GM12878 (cell line): ENCODE measurements around the gene EML3. TPM values are rescaled to one million over a fixed set of nuclear protein-coding genes. Genes with fewer than 3 reads are reported as not detected.
A peak's percentile ranks its signal among the peaks of the same experiment; 100 is the strongest.

Experiments used
- ATAC-seq: fragments of 200-7000 bp; cut with Tn5 transposase; 3 replicates; pipeline ENCODE4 v1.9.1; 2020; ENCODE audit warnings: mild to moderate bottlenecking, moderate library complexity
- BruUV-seq: library from RNA; stranded (reverse); fragments of 400-500 nt; replicated peaks from 2 replicates; lab custom pipeline; 2021; lab: Mats Ljungman, UMichigan
- CTCF ChIA-PET: fragments of 300-600 bp; sonication (Branson Sonifier 250); formaldehyde crosslinking; extraction: SDS; loops from one replicate; lab custom pipeline; 2021; ENCODE audit warnings: inconsistent platforms; lab: Yijun Ruan, JAX
- POLR2A ChIA-PET: fragments of 350-600 bp; formaldehyde crosslinking; extraction: SDS; loops from one replicate; lab custom pipeline; 2021; ENCODE audit warnings: inconsistent platforms; lab: Charles Lee
- RAD21 ChIA-PET: fragments of 300-600 bp; sonication (Branson Sonifier 250); formaldehyde crosslinking; loops from one replicate; lab custom pipeline; 2023; ENCODE audit warnings: antibody characterized with exemption; ENCODE audit not compliant: unreplicated experiment; lab: Charles Lee
- SMC1A ChIA-PET: fragments of 300-600 bp; sonication (Branson Sonifier 250); formaldehyde crosslinking; loops from one replicate; lab custom pipeline; 2023; ENCODE audit not compliant: unreplicated experiment, uncharacterized antibody; lab: Charles Lee
- DNase-seq: peaks from one replicate; pipeline ENCODE4 v3.0.0-alpha.2; 2011; ENCODE audit warnings: low read depth, low spot score
- FAIRE-seq: peaks from 3 replicates; lab custom pipeline; 2011; peaks lifted over from hg19 to GRCh38; lab: Jason Lieb, UNC
- H2AFZ ChIP-seq: 2 replicates; pipeline ENCODE4 v1.6.0; 2011; ENCODE audit warnings: low read depth, low read length, control low read depth; ENCODE audit not compliant: control insufficient read depth
- H3K27ac ChIP-seq: 2 replicates; pipeline ENCODE4 v1.5.1; 2011; ENCODE audit warnings: control low read depth; ENCODE audit not compliant: control insufficient read depth, insufficient read depth
- H3K27me3 ChIP-seq, 2 experiments: replicated peaks in 1 of 2; 2 replicates each; pipeline versions ENCODE4 v1.6.0 to v1.6.1; 2011; ENCODE audit warnings: low read length in 1 of 2; ENCODE audit not compliant: control insufficient read depth in 2 of 2, insufficient read depth in 2 of 2
- H3K36me3 ChIP-seq, 2 experiments: 2 replicates each; pipeline ENCODE4 v1.5.1; 2011; ENCODE audit warnings: low read length in 1 of 2; ENCODE audit not compliant: control insufficient read depth in 2 of 2, insufficient read depth in 2 of 2
- H3K4me1 ChIP-seq: 2 replicates; pipeline ENCODE4 v1.6.1; 2011; ENCODE audit warnings: mild to moderate bottlenecking, low read length, moderate library complexity, mixed read lengths; ENCODE audit not compliant: control insufficient read depth, insufficient read depth
- H3K4me2 ChIP-seq: 2 replicates; pipeline ENCODE4 v1.6.0; 2011; ENCODE audit warnings: control low read depth; ENCODE audit not compliant: control insufficient read depth, insufficient read depth
- H3K4me3 ChIP-seq: fragments of 200-600 bp; sonication (generic); 2 replicates; pipeline ENCODE4 v1.5.1; 2016
- H3K79me2 ChIP-seq: 2 replicates; pipeline ENCODE4 v1.6.0; 2011; ENCODE audit warnings: low read length; ENCODE audit not compliant: control insufficient read depth, insufficient read depth
- H3K9ac ChIP-seq: 2 replicates; pipeline ENCODE4 v1.8.0; 2011; ENCODE audit warnings: low read length, control low read depth, mixed read lengths; ENCODE audit not compliant: control insufficient read depth, insufficient read depth
- H3K9me3 ChIP-seq: replicated peaks from 3 replicates; pipeline ENCODE4 v1.5.1; 2011; ENCODE audit warnings: mild to moderate bottlenecking, low read length; ENCODE audit not compliant: control insufficient read depth, insufficient read depth
- H4K20me1 ChIP-seq: 2 replicates; pipeline ENCODE4 v1.6.0; 2011; ENCODE audit not compliant: control insufficient read depth, insufficient read depth
- ATF7 ChIP-seq: fragments of 450-650 bp; IDR thresholded peaks from 2 replicates; pipeline ENCODE4 v1.6.1; 2016; ENCODE audit warnings: low read depth, mild to moderate bottlenecking
- BACH1 ChIP-seq: fragments of 450-650 bp; IDR thresholded peaks from 2 replicates; pipeline ENCODE4 v1.6.1; 2017; ENCODE audit warnings: mild to moderate bottlenecking, borderline replicate concordance
- CHD1 ChIP-seq: IDR thresholded peaks from 2 replicates; pipeline ENCODE4 v1.6.1; 2012; ENCODE audit warnings: low read depth, low read length, improper control_type of control experiment
- DPF2 ChIP-seq: fragments of 450-650 bp; IDR thresholded peaks from 2 replicates; pipeline ENCODE4 v1.6.1; 2017; ENCODE audit warnings: mild to moderate bottlenecking
- EED ChIP-seq: sonication (generic); IDR thresholded peaks from 2 replicates; pipeline ENCODE4 v1.6.1; 2016; ENCODE audit warnings: antibody characterized with exemption, low read depth
- ETV6 ChIP-seq, 2 experiments: fragments of 450-650 bp in 1 of 2; IDR thresholded peaks in 1 of 2; conservative IDR thresholded peaks in 1 of 2; 2 replicates each; pipeline ENCODE4 v1.6.1; 2014; ENCODE audit warnings: antibody characterized with exemption in 1 of 2, borderline replicate concordance in 1 of 2, low read depth in 1 of 2, mild to moderate bottlenecking in 1 of 2, moderate library complexity in 1 of 2
- IKZF1 ChIP-seq: fragments of 450-650 bp; conservative IDR thresholded peaks from 2 replicates; pipeline ENCODE4 v1.6.1; 2017; ENCODE audit warnings: antibody characterized with exemption, mild to moderate bottlenecking
- IKZF2 ChIP-seq, 2 experiments: fragments of 450-650 bp; IDR thresholded peaks; 2 replicates each; pipeline ENCODE4 v1.6.1; 2017; ENCODE audit warnings: mild to moderate bottlenecking in 2 of 2, moderate library complexity in 2 of 2
- IRF4 ChIP-seq: IDR thresholded peaks from 2 replicates; pipeline ENCODE4 v1.6.1; 2011; ENCODE audit warnings: low read depth, low read length
- MEF2B ChIP-seq: fragments of 450-650 bp; IDR thresholded peaks from 2 replicates; pipeline ENCODE4 v1.6.1; 2018; ENCODE audit warnings: mild to moderate bottlenecking, moderate library complexity; ENCODE audit not compliant: partially characterized antibody, poor library complexity, severe bottlenecking
- MTA2 ChIP-seq: fragments of 450-650 bp; IDR thresholded peaks from 2 replicates; pipeline ENCODE4 v1.6.1; 2016; ENCODE audit warnings: low read depth, mild to moderate bottlenecking, moderate library complexity
- MYB ChIP-seq: fragments of 150-350 bp; IDR thresholded peaks from 2 replicates; pipeline ENCODE4 v1.6.1; 2014; ENCODE audit warnings: mild to moderate bottlenecking, low read depth, low read length, borderline replicate concordance
- NFIC ChIP-seq: IDR thresholded peaks from 2 replicates; pipeline ENCODE4 v1.6.1; 2012; ENCODE audit warnings: low read depth, mild to moderate bottlenecking, inconsistent platforms, low read length, moderate library complexity
- PAX5 ChIP-seq: IDR thresholded peaks from 2 replicates; pipeline ENCODE4 v1.6.1; 2011; ENCODE audit warnings: low read depth, low read length, borderline replicate concordance
- RCOR1 ChIP-seq: conservative IDR thresholded peaks from 2 replicates; pipeline ENCODE4 v1.6.1; 2012; ENCODE audit warnings: low read depth, low read length, improper control_type of control experiment
- SMARCA5 ChIP-seq: fragments of 450-650 bp; IDR thresholded peaks from 2 replicates; pipeline ENCODE4 v1.6.1; 2017; ENCODE audit warnings: mild to moderate bottlenecking
- STAT3 ChIP-seq: IDR thresholded peaks from 2 replicates; pipeline ENCODE4 v1.6.1; 2011; ENCODE audit warnings: low read depth, low read length, improper control_type of control experiment
- WGBS: methylation state at CpG from one replicate; pipeline ENCODE4 v1.1.6; 2016; ENCODE audit warnings: low lambda C conversion rate; ENCODE audit not compliant: insufficient replicate concordance, insufficient coverage; ENCODE audit errors: missing lambda C conversion rate; 5-methylcytosine and 5-hydroxymethylcytosine counted together
- in situ Hi-C: fragments of 300-500 bp; cut with MboI; formaldehyde crosslinking; loops from 9 replicates; pipeline ENCODE4 v1.14.3; 2018; ENCODE audit warnings: mixed read lengths
- intact Hi-C: fragments of 100-400 bp; cut with micrococcal nuclease; formaldehyde crosslinking; loops from one replicate; pipeline ENCODE4 v1.14.2; 2022; ENCODE audit not compliant: unreplicated experiment
- polyA plus RNA-seq, 11 experiments: library from polyadenylated mRNA; depleted of rRNA in 4 of 11; unstranded in 6 of 11; stranded (reverse) in 5 of 11; fragments of >200 nt; fragmentation: Nextera tagmentation in 4 of 11; fragmentation: Illumina TruSeq in 1 of 11; extraction: Ambion mirVana in 4 of 11; extraction: Trizol in 1 of 11; gene quantifications; 1 replicate in 1 of 11; 2 replicates in 10 of 11; pipeline versions ENCODE4 v1.2.1 to v1.2.3, GENCODE V29; 2011 to 2016; ENCODE audit warnings: inconsistent platforms in 2 of 11, missing spikeins in 2 of 11, low read depth in 1 of 11
- total RNA-seq, 4 experiments: library from RNA; depleted of rRNA in 3 of 4; stranded (reverse); fragments of >200 nt in 3 of 4; fragmentation: Illumina TruSeq in 1 of 4; extraction: Trizol in 1 of 4; gene quantifications; 2 replicates each; pipeline versions ENCODE4 v1.2.1 to v1.2.3, GENCODE V29; 2013 to 2021
- TF ChIP-seq, protein P1 (sequence below): IDR thresholded peaks from 2 replicates; pipeline ENCODE4 v1.6.1; 2012; ENCODE audit warnings: low read depth, low read length, improper control_type of control experiment
- TF ChIP-seq, protein P2 (sequence below): IDR thresholded peaks from 2 replicates; pipeline ENCODE4 v1.6.1; 2012; ENCODE audit warnings: low read depth, low read length, improper control_type of control experiment

EML3 gene
- total and polyA plus RNA-seq, 10 of the 15 experiments (the other 5 are each of a cell fraction or from before 2014, with no cell fraction given), result 0.58 to 82.5 (median 24.8) TPM

DNA sequence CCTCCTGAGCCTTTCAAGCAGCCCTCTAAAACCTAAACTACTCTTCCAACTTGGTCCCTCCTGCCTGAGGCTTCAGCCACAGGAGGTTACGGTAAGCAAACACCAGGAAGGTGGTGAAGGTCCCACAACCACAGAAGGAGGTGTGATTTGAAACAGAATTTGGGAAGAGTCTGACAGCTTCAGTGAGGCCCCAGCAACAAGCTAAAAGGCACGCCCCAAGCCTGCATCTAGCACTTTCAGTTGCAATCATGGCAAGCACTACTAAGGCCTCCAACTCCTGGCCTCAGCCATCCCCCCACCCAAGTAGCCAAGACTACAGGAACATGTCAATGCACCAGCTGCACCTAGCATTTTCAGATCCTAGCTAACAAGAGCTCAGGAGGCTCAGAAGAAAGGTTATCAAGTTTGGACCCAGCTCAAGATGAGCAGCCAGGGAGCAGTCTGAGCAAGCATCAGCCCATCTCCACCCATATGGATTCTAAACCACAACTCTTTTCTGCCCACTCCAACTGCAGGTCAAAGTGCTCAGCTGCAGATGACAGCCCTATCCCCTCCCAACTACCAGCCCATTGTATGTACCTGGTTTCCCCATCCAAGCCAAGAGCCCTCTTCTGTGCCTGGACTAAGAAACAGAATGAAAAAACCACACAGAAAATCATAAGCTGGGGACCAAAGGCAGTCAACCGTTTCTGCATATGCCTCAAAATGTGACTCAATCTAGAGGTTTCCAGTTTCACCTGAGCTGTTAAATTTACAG, 55.5 kb downstream of the EML3 start (continued):
- 0 out of 2 replicates have a peak, but pooled peaks have one; percentile 3 for TF ChIP-seq MTA2
- TF ChIP-seq BACH1, result 0 out of 2 replicates have a peak, but pooled peaks have one; percentile 19
- TF ChIP-seq IKZF2 (IDR thresholded peaks at IDR 0.05), result peak; percentile 4 to 56; a peak in 2 of 4 replicates

DNA sequence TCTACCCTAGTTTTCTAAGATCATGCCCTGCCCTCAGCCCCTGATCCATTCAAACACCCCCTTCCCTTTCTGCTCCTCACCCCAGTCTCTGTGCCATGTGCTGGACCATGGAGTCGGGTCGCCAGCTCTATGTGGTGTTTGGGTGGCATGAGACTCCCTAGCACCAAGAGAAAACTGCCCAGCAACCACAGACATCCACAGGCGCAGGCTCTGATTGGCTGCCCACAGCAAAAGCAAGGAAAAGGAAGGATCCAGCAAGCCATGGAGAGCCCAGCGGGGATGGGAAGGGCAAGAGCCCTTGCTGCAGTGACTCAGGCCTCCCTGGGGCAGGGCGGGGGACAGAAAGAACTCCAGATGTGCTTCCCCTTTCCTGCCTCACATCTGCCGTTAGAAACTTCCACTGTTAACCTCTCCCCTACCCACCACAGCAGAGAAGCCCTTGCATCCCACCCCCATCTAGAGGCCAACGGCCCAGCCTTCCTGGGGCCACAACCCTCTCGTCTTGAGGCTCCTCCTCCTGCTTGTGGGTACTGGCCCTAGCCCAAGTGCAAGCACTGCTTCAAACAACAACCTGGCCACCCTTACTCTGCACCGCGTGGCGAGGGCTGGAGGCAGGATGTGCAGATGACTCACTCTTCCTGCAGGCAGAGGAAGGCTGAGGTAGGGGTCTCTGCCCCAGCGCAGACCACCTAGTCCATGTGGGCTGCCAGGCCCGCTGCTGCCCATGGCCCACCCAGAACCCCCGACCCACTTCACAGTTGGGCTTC, 56.3 kb downstream of the EML3 start:
- peak overlapping the region; percentile 99 for H3K27ac ChIP-seq
- intact Hi-C loops (loop anchor here (2.0 kb wide), 1 partner anchor 15 kb away; no protein-coding TSS in a partner anchor), in situ Hi-C loops (loop anchor here (10.0 kb wide), 1 partner anchor 131 kb away; no protein-coding TSS in a partner anchor)
- peak; percentile 74 for ATAC-seq
- FAIRE-seq, result peak; percentile 94
- H4K20me1 ChIP-seq, result no peaks in the 10 kb centered on the region
- RAD21 ChIA-PET, result interaction anchor here (0.9 to 13.9 kb wide), 17 partner anchors 9 to 285 kb away, joined by 3 to 313 read pairs (median 5); partner anchors contain the start of genes AHNAK, C11orf98, CSKMT and EEF1G
- BruUV-seq, result no TSS peak
- CTCF ChIA-PET, result interaction anchor here (0.7 to 7.5 kb wide), 18 partner anchors 9 to 285 kb away, joined by 3 to 246 read pairs (median 8); partner anchors contain the start of genes AHNAK and TUT1
- H3K79me2 ChIP-seq, result no peaks in the 10 kb centered on the region; the same call in 1 of the 2 replicates
- H2AFZ ChIP-seq, result peak overlapping the region; percentile 30; the same call in 1 of the 2 replicates
- peak overlapping the region; percentile 82 for H3K9ac ChIP-seq
- H3K9me3 ChIP-seq, result no peaks in the 10 kb centered on the region
- H3K27me3 ChIP-seq, result no peaks in the 10 kb centered on the region
- peak overlapping the region; percentile 42 for H3K4me3 ChIP-seq
- WGBS, result 1% methylated on average over 14 of the region's 14 CpGs
- peak; percentile 88 for DNase-seq
- POLR2A ChIA-PET, result interaction anchor here (1.0 to 11.4 kb wide), 12 partner anchors 10 to 198 kb away, joined by 3 to 188 read pairs (median 8); partner anchors contain the start of genes AHNAK, B3GAT3, C11orf98 and CSKMT
- peaks cover 11 to 12% of the 10 kb centered on the region in 2 experiments; a peak in 3 of 4 replicates for H3K36me3 ChIP-seq
- SMC1A ChIA-PET, result interaction anchor here (1.0 to 11.4 kb wide), 17 partner anchors 9 to 197 kb away, joined by 3 to 212 read pairs (median 7); partner anchors contain the start of genes AHNAK, C11orf98, CSKMT and EEF1G
- peaks cover 88% of the 10 kb centered on the region for H3K4me1 ChIP-seq
- peak overlapping the region; percentile 86 for H3K4me2 ChIP-seq
- TF ChIP-seq ETV6 (conservative IDR thresholded peaks at IDR 0.05 in 1 of 2, IDR thresholded peaks at IDR 0.05 in 1 of 2; ENCODE audit: borderline replicate concordance in 1 of 2, low read depth in 1 of 2) (0 out of 4 replicates have a peak, but pooled peaks of 1 of the 2 experiments have one; percentile 24), SMARCA5 (peak; percentile 56), MEF2B (peak; percentile 31), NFIC (0 out of 2 replicates have a peak, but pooled peaks have one; percentile 0), ATF7 (peak; percentile 36), RCOR1 (0 out of 2 replicates have a peak, but pooled peaks have one; percentile 9), MYB (peak; percentile 11; the same call in 1 of the 2 replicates), CHD1 (no peak), DPF2 (peak; percentile 62), STAT3 (no peak), IKZF1 (peak; percentile 62), EED (peak; percentile 31; the same call in 1 of the 2 replicates), PAX5 (0 out of 2 replicates have a peak, but pooled peaks have one; percentile 13), IRF4 (no peak)
- TF ChIP-seq, protein P1, sequence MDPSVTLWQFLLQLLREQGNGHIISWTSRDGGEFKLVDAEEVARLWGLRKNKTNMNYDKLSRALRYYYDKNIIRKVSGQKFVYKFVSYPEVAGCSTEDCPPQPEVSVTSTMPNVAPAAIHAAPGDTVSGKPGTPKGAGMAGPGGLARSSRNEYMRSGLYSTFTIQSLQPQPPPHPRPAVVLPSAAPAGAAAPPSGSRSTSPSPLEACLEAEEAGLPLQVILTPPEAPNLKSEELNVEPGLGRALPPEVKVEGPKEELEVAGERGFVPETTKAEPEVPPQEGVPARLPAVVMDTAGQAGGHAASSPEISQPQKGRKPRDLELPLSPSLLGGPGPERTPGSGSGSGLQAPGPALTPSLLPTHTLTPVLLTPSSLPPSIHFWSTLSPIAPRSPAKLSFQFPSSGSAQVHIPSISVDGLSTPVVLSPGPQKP, result 0 out of 2 replicates have a peak, but pooled peaks have one; percentile 24
- TF ChIP-seq, protein P2, sequence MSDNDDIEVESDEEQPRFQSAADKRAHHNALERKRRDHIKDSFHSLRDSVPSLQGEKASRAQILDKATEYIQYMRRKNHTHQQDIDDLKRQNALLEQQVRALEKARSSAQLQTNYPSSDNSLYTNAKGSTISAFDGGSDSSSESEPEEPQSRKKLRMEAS, result peak; percentile 78
